SK-N-SH (cell line): Measurements from ENCODE around the gene METTL1. TPM values are rescaled to one million over a fixed set of nuclear protein-coding genes. Genes with fewer than 3 reads are reported as not detected.

ENCODE experiments used
- CTCF ChIA-PET: fragments of 300-600, 350-600 bp; formaldehyde crosslinking; extraction: SDS; loops from one replicate; lab custom pipeline; 2021; lab: Yijun Ruan, JAX
- POLR2A ChIA-PET: fragments of 350-600 bp; sonication (Branson Sonifier 250); formaldehyde crosslinking; extraction: SDS; loops from one replicate; lab custom pipeline; 2020; ENCODE audit warnings: antibody characterized with exemption, inconsistent platforms; lab: Yijun Ruan, JAX
- DNase-seq: peaks from one replicate; pipeline ENCODE4 v3.0.0; 2012
- H2AFZ ChIP-seq: fragments of 200-600 bp; sonication (generic); 2 replicates; pipeline ENCODE4 v1.8.1; 2016; ENCODE audit warnings: antibody characterized with exemption, mild to moderate bottlenecking, low read depth
- H3F3A ChIP-seq: fragments of 200-600 bp; sonication (generic); replicated peaks from 2 replicates; pipeline ENCODE3; 2016; ENCODE audit warnings: antibody characterized with exemption, mild to moderate bottlenecking; ENCODE audit not compliant: insufficient read depth
- H3K27ac ChIP-seq, 2 experiments: fragments of 200-500 bp in 1 of 2; fragments of 200-600 bp in 1 of 2; sonication (Bioruptor generic) in 1 of 2; sonication (generic), shearing (Covaris generic) in 1 of 2; 2 replicates each; pipeline versions ENCODE4 v1.5.1 to v1.6.1; 2014 to 2016; ENCODE audit warnings: low read depth in 2 of 2, inconsistent platforms in 1 of 2, low read length in 1 of 2, mild to moderate bottlenecking in 1 of 2, mixed read lengths in 1 of 2
- H3K27me3 ChIP-seq: fragments of 200-600 bp; sonication (generic), shearing (Covaris generic); 2 replicates; pipeline ENCODE4 v1.6.1; 2016; ENCODE audit warnings: mixed run types; ENCODE audit not compliant: insufficient read depth
- H3K36me3 ChIP-seq, 2 experiments: fragments of 200-500 bp in 1 of 2; fragments of 200-600 bp in 1 of 2; sonication (Bioruptor generic) in 1 of 2; sonication (generic) in 1 of 2; replicated peaks in 1 of 2; 2 replicates each; pipeline versions ENCODE3 to v1.5.1; 2014 to 2016; ENCODE audit warnings: low read length in 1 of 2, mild to moderate bottlenecking in 1 of 2; ENCODE audit not compliant: insufficient read depth in 2 of 2, control insufficient read depth in 1 of 2
- H3K4me1 ChIP-seq, 2 experiments: fragments of 200-500 bp in 1 of 2; fragments of 200-600 bp in 1 of 2; sonication (Bioruptor generic) in 1 of 2; sonication (generic), shearing (Covaris generic) in 1 of 2; 2 replicates each; pipeline versions ENCODE4 v1.5.1 to v1.6.1; 2014 to 2016; ENCODE audit warnings: low read depth in 1 of 2, low read length in 1 of 2, mixed run types in 1 of 2; ENCODE audit not compliant: insufficient read depth in 2 of 2, control insufficient read depth in 1 of 2
- H3K4me2 ChIP-seq: fragments of 200-600 bp; sonication (generic), shearing (Covaris generic); 2 replicates; pipeline ENCODE4 v1.6.1; 2017; ENCODE audit warnings: mixed run types
- H3K4me3 ChIP-seq, 2 experiments: fragments of 200-500 bp in 1 of 2; fragments of 200-600 bp in 1 of 2; sonication (Bioruptor generic) in 1 of 2; sonication (generic), shearing (Covaris generic) in 1 of 2; 2 replicates each; pipeline versions ENCODE4 v1.5.1 to v1.8.1; 2014 to 2016; ENCODE audit warnings: low read depth in 2 of 2, inconsistent platforms in 1 of 2, low read length in 1 of 2, mild to moderate bottlenecking in 1 of 2, mixed read lengths in 1 of 2, moderate library complexity in 1 of 2
- H3K79me2 ChIP-seq: fragments of 200-600 bp; sonication (generic); 2 replicates; pipeline ENCODE4 v1.8.1; 2017; ENCODE audit warnings: mild to moderate bottlenecking; ENCODE audit not compliant: insufficient read depth
- H3K9ac ChIP-seq: fragments of 200-600 bp; sonication (generic); 2 replicates; pipeline ENCODE4 v1.6.1; 2017; ENCODE audit warnings: mixed run types
- H3K9me2 ChIP-seq: fragments of 200-600 bp; sonication (generic); 2 replicates; pipeline ENCODE4 v1.6.1; 2017; ENCODE audit warnings: mixed run types
- H3K9me3 ChIP-seq: fragments of 200-600 bp; sonication (generic); 2 replicates; pipeline ENCODE4 v1.6.1; 2017; ENCODE audit warnings: mixed run types, mild to moderate bottlenecking, moderate library complexity
- H4K20me1 ChIP-seq: fragments of 200-600 bp; sonication (generic); 2 replicates; pipeline ENCODE4 v1.6.1; 2017; ENCODE audit warnings: mild to moderate bottlenecking, mixed run types; ENCODE audit not compliant: insufficient read depth
- ELF1 ChIP-seq: IDR thresholded peaks from 2 replicates; pipeline ENCODE4 v1.4.0; 2012
- FOSL2 ChIP-seq: IDR thresholded peaks from 2 replicates; pipeline ENCODE4 v1.4.0; 2012; ENCODE audit warnings: low read depth, mild to moderate bottlenecking, moderate library complexity, borderline replicate concordance
- FOXJ3 ChIP-seq: sonication (generic); formaldehyde crosslinking; IDR thresholded peaks from 2 replicates; pipeline ENCODE4 v1.5.1; 2020; ENCODE audit warnings: mild to moderate bottlenecking, missing genetic modification reagents
- FOXM1 ChIP-seq: IDR thresholded peaks from 2 replicates; pipeline ENCODE4 v1.4.0; 2012; ENCODE audit warnings: low read depth, mild to moderate bottlenecking
- JUND ChIP-seq: IDR thresholded peaks from 2 replicates; pipeline ENCODE4 v1.4.0; 2012
- MEF2A ChIP-seq: IDR thresholded peaks from 2 replicates; pipeline ENCODE4 v1.4.0; 2012; ENCODE audit warnings: low read depth, borderline replicate concordance
- NRF1 ChIP-seq: IDR thresholded peaks from 2 replicates; pipeline ENCODE4 v1.6.1; 2012; ENCODE audit warnings: low read depth, mild to moderate bottlenecking, low read length
- RAD21 ChIP-seq: IDR thresholded peaks from 2 replicates; pipeline ENCODE4 v1.6.1; 2012; ENCODE audit warnings: mild to moderate bottlenecking, low read length
- RFX5 ChIP-seq: IDR thresholded peaks from 2 replicates; pipeline ENCODE4 v1.6.1; 2012; ENCODE audit warnings: mild to moderate bottlenecking, improper control_type of control experiment, low read length
- SIN3A ChIP-seq: IDR thresholded peaks from 2 replicates; pipeline ENCODE4 v1.6.1; 2012; ENCODE audit warnings: low read depth, mild to moderate bottlenecking, low read length, moderate library complexity, borderline replicate concordance
- TAF1 ChIP-seq: IDR thresholded peaks from 2 replicates; pipeline ENCODE4 v1.6.1; 2012; ENCODE audit warnings: low read depth, mild to moderate bottlenecking, low read length, moderate library complexity, borderline replicate concordance
- TEAD4 ChIP-seq: IDR thresholded peaks from 2 replicates; pipeline ENCODE4 v1.4.0; 2012; ENCODE audit warnings: mild to moderate bottlenecking, borderline replicate concordance; ENCODE audit not compliant: insufficient read depth
- WGBS: methylation state at CpG from one replicate; pipeline ENCODE4 v1.1.6; 2017; ENCODE audit warnings: low lambda C conversion rate; 5-methylcytosine and 5-hydroxymethylcytosine counted together
- polyA plus RNA-seq, 3 experiments: library from polyadenylated mRNA; depleted of rRNA; stranded (reverse); fragments of >200 nt; gene quantifications; 2 replicates each; pipeline ENCODE4 v1.2.3, GENCODE V29; 2012
- TF ChIP-seq, protein P1 (sequence below): fragments of 150-350 bp; IDR thresholded peaks from 2 replicates; pipeline ENCODE4 v1.6.1; 2016; ENCODE audit warnings: mild to moderate bottlenecking, low read depth, low read length
- TF ChIP-seq, protein P2 (sequence below): IDR thresholded peaks from 2 replicates; pipeline ENCODE4 v1.4.0; 2012; ENCODE audit warnings: low read depth, borderline replicate concordance
- TF ChIP-seq, protein P3 (sequence below): fragments of 150-350 bp; IDR thresholded peaks from 2 replicates; pipeline ENCODE4 v1.6.1; 2017; ENCODE audit warnings: antibody characterized with exemption, low read length, low read depth, borderline replicate concordance
- TF ChIP-seq, protein P4 (sequence below): IDR thresholded peaks from 2 replicates; pipeline ENCODE4; 2012
- TF ChIP-seq, protein P5 (sequence below): IDR thresholded peaks from 2 replicates; pipeline ENCODE4 v1.6.1; 2012; ENCODE audit warnings: mild to moderate bottlenecking, low read depth, low read length, moderate library complexity

The METTL1 gene
- polyA plus RNA-seq, 1 of the 3 experiments (the other 2 are of a cell fraction) = 28.0 TPM

DNA sequence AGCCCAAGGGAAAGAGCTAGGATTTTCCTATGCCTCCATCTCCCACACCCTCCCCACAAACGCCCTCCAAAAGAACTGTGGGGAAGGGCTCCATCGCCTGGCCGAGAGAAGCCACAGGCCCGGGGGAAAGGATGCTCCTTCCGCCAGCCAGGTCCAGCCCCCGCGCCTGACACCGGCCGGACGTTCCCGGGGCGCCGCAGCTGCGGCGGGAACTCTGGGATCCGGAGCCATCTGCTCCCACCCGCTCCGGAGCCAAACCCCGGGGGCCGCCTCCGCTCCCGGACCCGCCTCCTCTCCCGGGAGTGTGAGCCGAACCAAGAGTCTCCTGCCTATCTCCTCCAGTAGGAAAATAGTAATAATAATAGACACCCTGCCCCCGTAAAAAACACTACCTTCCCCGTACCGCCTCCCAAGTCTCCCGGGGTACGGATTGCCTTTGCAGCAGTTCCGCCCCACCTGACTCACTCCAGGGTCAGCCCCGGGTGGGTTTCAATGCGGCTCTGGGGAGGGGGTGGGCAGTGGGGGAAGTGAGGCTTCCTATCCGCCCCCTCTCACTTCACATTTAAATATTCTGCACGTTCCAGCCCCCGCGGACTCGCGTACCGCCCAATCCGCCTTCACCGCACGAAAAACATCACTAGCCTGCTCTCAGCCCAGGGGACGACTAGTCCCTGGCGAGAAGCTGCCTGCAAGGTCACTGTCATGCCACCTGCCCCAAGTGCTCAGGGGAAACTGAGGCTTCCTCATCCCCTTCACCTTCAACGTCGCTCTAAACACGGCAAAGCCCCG lies 35.8 kb downstream of the METTL1 start (continued):
- TF ChIP-seq, protein P1, sequence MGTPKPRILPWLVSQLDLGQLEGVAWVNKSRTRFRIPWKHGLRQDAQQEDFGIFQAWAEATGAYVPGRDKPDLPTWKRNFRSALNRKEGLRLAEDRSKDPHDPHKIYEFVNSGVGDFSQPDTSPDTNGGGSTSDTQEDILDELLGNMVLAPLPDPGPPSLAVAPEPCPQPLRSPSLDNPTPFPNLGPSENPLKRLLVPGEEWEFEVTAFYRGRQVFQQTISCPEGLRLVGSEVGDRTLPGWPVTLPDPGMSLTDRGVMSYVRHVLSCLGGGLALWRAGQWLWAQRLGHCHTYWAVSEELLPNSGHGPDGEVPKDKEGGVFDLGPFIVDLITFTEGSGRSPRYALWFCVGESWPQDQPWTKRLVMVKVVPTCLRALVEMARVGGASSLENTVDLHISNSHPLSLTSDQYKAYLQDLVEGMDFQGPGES = no peak
- TF ChIP-seq JUND (no peak), MEF2A (no peak), NRF1 (no peak), SIN3A (no peak), FOSL2 (no peak), TEAD4 (no peak), ELF1 (no peak)
- TF ChIP-seq, protein P2, sequence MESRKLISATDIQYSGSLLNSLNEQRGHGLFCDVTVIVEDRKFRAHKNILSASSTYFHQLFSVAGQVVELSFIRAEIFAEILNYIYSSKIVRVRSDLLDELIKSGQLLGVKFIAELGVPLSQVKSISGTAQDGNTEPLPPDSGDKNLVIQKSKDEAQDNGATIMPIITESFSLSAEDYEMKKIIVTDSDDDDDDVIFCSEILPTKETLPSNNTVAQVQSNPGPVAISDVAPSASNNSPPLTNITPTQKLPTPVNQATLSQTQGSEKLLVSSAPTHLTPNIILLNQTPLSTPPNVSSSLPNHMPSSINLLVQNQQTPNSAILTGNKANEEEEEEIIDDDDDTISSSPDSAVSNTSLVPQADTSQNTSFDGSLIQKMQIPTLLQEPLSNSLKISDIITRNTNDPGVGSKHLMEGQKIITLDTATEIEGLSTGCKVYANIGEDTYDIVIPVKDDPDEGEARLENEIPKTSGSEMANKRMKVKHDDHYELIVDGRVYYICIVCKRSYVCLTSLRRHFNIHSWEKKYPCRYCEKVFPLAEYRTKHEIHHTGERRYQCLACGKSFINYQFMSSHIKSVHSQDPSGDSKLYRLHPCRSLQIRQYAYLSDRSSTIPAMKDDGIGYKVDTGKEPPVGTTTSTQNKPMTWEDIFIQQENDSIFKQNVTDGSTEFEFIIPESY = no peak

DNA sequence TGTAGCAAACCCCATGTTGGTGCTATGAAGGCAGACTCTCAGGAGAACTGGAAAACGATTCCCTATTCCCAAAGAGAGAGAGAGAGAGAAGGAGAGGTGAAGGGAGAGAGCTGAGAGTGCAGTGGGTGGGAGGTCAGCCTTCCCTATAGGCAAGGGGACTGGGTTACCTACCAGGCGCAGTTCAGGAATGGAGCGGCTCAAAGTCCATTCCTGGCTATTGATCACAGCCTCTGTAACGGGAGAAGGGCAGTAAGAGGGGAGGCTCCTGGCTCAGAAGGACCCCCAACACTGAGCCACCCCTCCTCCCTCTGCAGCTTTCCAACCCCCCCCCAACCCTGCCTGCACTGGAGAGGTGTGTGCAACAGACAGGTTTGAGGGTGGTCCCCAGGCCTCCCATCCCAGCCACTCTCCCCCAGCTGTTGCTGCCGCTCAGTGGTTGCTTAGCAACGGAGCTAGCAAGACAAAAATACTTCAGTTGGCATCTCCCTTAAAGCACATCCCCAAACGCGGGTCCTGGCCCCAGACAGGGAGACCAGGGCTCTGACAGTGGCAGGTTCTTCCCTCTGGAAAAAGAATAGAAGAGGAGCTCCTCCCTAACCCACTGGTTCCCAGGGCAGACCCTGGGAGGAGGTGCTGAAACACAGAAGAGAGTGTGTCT lies 36.6 kb downstream of the METTL1 start:
- CTCF ChIA-PET = interaction anchor here (0.6 to 7.1 kb wide), 21 partner anchors 10 to 276 kb away, joined by 3 to 133 read pairs (median 5); partner anchors contain the start of genes B4GALNT1, GLI1, OS9 and PIP4K2C
- TF ChIP-seq FOXJ3 (CRISPR knock-in tag) (no peak), ELF1 (no peak), JUND (no peak), RAD21 (no peak), TAF1 (no peak), RFX5 (no peak), NRF1 (no peak), FOXM1 (no peak)
- TF ChIP-seq, protein P3, sequence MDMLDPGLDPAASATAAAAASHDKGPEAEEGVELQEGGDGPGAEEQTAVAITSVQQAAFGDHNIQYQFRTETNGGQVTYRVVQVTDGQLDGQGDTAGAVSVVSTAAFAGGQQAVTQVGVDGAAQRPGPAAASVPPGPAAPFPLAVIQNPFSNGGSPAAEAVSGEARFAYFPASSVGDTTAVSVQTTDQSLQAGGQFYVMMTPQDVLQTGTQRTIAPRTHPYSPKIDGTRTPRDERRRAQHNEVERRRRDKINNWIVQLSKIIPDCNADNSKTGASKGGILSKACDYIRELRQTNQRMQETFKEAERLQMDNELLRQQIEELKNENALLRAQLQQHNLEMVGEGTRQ = no peak
- TF ChIP-seq, protein P4, sequence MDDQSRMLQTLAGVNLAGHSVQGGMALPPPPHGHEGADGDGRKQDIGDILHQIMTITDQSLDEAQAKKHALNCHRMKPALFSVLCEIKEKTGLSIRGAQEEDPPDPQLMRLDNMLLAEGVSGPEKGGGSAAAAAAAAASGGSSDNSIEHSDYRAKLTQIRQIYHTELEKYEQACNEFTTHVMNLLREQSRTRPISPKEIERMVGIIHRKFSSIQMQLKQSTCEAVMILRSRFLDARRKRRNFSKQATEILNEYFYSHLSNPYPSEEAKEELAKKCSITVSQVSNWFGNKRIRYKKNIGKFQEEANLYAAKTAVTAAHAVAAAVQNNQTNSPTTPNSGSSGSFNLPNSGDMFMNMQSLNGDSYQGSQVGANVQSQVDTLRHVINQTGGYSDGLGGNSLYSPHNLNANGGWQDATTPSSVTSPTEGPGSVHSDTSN = no peak
- TF ChIP-seq, protein P5, sequence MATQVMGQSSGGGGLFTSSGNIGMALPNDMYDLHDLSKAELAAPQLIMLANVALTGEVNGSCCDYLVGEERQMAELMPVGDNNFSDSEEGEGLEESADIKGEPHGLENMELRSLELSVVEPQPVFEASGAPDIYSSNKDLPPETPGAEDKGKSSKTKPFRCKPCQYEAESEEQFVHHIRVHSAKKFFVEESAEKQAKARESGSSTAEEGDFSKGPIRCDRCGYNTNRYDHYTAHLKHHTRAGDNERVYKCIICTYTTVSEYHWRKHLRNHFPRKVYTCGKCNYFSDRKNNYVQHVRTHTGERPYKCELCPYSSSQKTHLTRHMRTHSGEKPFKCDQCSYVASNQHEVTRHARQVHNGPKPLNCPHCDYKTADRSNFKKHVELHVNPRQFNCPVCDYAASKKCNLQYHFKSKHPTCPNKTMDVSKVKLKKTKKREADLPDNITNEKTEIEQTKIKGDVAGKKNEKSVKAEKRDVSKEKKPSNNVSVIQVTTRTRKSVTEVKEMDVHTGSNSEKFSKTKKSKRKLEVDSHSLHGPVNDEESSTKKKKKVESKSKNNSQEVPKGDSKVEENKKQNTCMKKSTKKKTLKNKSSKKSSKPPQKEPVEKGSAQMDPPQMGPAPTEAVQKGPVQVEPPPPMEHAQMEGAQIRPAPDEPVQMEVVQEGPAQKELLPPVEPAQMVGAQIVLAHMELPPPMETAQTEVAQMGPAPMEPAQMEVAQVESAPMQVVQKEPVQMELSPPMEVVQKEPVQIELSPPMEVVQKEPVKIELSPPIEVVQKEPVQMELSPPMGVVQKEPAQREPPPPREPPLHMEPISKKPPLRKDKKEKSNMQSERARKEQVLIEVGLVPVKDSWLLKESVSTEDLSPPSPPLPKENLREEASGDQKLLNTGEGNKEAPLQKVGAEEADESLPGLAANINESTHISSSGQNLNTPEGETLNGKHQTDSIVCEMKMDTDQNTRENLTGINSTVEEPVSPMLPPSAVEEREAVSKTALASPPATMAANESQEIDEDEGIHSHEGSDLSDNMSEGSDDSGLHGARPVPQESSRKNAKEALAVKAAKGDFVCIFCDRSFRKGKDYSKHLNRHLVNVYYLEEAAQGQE = no peak
- TF ChIP-seq, protein P2 = no peak

More for the DNA sequence above, 36.6 kb downstream of the METTL1 start:
- 64% methylated on average over 8 of the region's 8 CpGs for WGBS
- Histone ChIP-seq H3K9me3 (no peaks in the 10 kb centered on the region), H3K4me1 (peaks cover 0 to 29% of the 10 kb centered on the region in 2 experiments; a peak in 2 of 4 replicates), H3K27ac (peak overlapping the region in 1 of 2 experiments; percentile 39; a peak in 1 of 4 replicates), H4K20me1 (no peaks in the 10 kb centered on the region), H3F3A (peaks cover 18% of the 10 kb centered on the region), H3K4me3 (peak overlapping the region in 1 of 2 experiments; percentile 29; a peak in 1 of 4 replicates), H3K79me2 (no peaks in the 10 kb centered on the region), H3K36me3 (peaks cover 0 to 9% of the 10 kb centered on the region in 2 experiments), H3K9ac (no peak overlapping the region), H3K27me3 (no peaks in the 10 kb centered on the region), H2AFZ (no peak overlapping the region), H3K4me2 (peak overlapping the region; percentile 87), H3K9me2 (no peaks in the 10 kb centered on the region)
- peak; percentile 61 for DNase-seq
- POLR2A ChIA-PET = interaction anchor here (0.6 to 2.9 kb wide), 4 partner anchors 9 to 440 kb away, joined by 3 to 21 read pairs (median 10); partner anchors contain the start of gene TSPAN31
